GM18520 (cell line): ENCODE measurements around the gene LGALS3.

Source experiments
- ATAC-seq: cut with Tn5 transposase; IDR thresholded peaks from one replicate; pipeline ENCODE4 v1.9.1; 2021; ENCODE audit not compliant: unreplicated experiment

Gene LGALS3

DNA sequence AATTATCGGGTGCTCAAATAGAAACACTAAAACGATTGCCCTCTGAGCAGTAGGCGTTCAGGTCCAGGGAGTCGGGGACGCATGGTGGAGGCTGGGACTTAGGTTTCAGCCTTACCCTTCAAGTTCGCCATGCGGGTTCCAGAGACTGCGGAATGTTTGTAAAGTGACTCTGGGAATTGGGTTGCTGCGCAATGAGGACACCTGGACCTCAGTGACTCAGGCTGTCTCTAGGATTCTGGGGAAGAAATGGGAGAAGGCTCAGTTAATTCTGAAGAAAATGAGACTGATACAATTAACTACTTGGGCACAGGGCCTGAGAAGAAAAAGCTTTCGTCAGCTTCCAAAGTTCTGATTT, 1.1 kb downstream of the LGALS3 start:
- no peak for ATAC-seq

DNA sequence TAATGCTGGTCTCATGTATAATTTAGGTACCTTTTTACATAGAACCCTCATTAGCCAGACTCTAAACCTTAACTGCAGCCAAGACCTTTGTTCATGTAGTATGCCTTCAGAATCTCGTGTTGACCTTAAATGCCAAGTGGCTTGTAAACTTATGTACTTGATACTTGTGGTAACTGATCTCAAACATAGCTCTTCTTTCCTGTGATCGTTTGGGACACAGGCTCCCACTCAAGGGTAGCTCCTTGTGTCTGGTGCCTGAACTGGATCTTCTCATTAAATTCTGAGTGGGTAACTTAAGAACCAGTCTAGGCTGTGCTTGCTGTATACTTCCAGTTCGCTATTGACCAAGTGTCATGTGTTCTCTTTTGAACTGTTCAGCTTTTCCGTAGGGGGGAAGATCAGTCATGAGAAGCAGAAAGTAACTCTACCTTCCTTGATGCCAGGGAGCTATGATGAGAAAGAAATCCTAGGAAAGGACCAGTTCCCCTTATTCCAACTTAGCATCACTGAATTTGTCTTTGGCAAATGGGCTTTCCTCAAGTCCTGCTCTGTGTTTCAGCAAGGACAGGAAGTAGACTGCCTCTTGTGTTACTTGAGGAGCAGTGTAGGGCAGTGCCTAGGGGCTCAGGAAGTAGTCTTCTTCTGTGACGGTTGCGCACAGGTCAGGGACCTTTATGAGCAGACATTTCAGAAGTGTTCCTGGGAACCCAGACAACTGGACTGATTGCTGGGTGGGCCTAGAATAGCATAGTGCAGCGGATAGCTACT, 2.5 kb downstream of the LGALS3 start:
- ATAC-seq = no peak

DNA sequence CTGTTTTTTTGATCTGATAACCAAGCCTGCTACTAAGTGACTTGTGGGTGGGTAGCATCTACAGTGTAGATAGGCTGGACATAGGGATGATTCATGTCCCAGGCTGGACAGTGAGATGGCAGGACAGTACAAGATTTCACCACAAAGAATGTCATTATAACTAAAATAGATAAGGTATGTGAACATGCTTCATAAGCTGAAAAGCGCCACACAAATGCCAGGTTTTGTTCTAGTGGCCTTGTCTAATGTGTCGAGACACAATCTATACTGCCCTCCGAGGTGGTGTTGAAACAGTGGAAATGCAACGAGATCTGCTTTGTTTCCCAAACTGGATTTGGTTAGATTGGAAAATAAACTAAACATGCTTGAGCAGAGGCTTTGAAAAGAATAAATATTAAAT, 4.4 kb downstream of the LGALS3 start:
- ATAC-seq = no peak

DNA sequence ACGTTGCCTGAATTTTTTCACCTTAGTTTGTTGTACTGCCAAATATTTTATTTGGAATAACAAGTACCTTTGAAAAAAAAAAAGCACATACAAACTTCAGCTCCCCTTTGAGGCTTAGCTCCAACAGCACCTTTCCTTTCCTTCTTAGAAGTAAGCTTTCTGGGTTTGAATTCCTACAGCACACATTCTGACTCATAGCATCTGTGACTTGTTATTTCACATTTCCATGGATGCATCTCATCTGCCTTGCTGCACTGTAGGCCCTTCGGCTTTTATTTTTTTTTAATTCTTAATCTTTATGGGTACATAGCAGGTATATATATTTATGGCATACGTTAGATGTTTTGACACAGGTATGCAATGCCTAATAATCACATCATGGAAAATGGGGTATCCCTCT, 7.2 kb downstream of the LGALS3 start:
- ATAC-seq = no peak

DNA sequence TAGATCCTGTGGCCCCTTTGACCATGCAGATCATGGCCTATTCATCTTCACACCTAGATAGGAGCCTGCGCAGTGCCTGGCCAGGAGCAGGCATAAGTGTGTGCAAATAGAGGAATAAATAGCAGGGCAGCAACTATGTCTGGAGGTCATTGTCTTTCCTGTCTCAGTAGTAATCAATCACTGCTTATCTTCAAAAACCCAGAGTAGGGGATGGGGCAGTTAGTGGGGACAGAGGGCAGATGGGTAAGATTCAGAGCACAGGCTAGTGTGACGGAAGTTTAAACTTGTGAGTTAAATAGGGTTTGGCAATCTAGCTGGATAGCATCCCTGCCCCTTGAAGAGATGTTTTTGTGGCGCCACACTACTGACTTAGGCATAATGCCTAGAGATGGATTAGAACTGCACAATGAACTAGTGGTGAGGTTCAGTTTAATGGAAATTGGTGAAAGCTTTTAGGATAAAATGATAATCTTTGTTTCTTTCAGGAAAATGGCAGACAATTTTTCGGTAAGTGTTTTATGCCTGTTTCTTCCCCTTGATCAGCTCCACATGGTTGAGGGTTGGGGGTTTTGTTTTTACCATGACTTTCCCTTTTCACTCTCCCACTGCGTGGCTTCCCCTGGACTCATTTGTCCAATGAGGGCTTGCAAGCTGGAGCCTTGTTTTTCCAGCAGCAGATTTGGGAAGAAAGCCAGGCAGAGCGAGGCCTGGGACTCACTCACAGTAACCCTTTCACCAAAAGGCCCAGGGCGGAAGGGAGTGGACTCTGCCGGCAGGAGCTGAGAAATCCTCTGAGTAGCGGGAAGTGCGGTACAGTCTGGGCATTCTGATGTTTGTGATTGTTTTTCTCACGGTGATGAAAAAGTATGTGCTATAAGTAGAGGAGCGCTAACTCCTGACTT, 8.1 kb downstream of the LGALS3 start:
- ATAC-seq = no peak

DNA sequence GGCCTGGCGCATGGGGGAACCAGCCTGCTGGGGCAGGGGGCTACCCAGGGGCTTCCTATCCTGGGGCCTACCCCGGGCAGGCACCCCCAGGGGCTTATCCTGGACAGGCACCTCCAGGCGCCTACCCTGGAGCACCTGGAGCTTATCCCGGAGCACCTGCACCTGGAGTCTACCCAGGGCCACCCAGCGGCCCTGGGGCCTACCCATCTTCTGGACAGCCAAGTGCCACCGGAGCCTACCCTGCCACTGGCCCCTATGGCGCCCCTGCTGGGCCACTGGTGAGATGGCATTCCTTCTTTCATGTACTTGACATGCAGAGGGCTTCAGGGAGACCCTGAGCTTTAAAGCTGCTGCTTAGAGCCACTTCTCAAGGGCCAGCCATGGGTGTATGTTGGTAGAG, 9.0 kb downstream of the LGALS3 start:
- ATAC-seq = no peak

DNA sequence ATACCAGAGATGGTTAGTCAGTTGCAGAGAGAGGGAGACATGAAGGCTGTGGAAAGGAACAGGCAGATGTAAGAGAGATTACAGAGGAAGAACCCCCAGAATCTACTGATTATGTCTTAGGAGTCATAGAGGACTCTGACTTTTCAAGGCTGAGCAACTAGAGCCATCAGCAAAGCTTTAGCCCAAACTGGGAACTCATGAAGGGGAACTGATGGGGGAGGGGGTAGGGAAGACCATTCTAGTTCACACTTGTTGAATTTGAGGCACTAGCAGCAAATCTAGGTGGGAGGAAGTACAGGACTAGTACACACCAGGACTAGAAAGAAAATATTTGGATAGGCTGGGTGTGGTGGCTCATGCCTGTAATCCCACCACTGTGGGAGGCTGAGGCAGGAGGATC, 10.1 kb downstream of the LGALS3 start:
- no peak for ATAC-seq

DNA sequence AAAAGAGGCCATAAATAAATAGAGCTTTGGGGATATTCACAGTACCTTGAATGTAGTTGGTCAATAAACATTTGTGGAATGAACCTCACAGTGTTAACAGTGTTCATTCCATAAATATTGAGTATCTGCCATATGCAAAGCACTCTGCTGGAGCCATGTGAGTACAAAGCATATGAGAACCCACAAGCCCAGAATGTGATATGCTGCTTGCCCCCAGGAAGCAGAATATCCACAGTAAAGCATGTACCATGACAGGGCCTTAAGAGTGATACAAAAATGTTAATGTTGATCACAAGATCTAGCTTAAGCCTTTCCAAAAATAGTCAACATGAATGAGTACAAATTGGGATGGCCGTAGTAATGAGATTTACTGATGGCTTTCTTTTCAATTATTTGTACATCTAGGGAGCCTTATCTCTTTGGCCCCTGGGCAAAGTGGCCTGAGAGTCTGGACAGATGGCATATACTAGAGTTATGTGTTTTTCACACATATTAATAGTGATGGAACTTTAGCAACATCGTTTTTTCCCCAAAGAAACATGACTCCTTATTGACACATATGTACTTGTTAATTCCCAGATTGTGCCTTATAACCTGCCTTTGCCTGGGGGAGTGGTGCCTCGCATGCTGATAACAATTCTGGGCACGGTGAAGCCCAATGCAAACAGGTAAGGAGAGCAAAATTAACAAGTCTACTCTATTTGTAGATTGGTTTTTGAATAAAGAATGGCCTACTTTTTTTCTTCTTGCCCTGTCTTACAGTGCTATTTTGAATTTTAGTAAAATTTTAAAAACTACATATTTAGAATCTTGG, 10.9 kb downstream of the LGALS3 start:
- no peak for ATAC-seq

DNA sequence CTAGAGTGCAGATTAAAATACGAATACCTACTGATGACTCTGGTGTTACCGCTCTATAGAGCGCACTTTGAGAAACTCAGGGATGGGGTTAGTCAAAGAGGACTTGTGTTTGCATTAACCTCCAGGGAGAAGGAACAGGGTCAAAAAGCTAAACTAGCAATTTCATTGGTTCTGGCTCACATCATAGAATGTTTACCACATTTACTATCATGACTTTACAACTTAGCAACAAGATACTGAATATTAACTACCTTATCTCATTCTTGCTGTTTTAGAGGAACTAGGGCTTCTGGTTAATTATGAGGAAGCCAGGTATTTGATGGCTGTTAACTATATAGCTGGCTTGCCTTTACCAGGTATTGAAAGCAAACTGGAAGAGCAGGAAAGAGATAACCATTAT, 12.8 kb downstream of the LGALS3 start:
- ATAC-seq = no peak

DNA sequence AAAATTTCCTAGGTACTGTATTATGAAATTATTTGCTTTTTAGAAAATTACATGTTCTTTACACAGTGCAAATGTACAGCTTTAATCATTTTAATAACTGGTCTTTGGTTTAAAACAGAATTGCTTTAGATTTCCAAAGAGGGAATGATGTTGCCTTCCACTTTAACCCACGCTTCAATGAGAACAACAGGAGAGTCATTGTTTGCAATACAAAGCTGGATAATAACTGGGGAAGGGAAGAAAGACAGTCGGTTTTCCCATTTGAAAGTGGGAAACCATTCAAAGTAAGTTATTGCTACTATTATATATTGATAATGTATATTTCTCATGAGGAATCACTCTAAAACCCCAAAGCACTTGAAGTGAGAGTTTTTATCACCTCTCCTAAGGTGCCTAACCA, 13.4 kb downstream of the LGALS3 start:
- no peak for ATAC-seq

DNA sequence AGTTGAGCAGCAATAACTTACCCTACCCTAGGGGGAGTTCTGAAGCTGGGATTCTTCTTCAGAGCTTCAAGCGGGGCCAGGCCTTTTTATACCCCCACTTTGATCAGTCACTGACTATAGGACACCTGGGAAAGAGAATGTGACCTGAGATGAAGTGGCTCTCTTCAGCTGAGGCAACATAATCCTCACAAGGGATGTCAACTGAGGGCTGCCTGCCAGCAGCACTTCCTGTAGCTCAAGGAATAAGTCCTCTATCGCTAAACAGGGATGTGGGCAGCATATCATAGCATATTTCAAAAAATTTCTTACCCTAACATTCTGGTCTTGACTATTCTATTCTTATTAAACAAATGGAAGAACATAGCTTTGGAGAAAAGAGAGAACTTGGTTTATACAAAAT, 17.4 kb downstream of the LGALS3 start:
- no peak for ATAC-seq

DNA sequence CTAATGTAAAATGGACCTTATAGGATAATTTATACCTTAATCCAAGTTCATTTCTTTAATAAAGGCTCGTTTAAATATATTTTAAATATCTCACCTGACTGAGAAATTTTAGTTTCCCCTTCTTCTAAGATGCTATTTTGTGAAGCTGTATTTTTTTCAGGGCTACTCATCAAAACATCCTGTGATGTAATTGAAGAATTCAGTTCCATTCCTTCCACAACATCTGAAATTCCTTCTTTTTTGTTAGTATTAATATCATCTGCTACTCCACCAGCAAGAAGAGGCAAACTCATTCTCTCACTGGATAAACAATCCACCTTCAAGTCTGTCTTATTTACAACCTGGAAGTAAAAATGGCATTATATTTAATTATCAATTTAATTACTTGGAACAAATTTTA, 22.5 kb downstream of the LGALS3 start:
- no peak for ATAC-seq

DNA sequence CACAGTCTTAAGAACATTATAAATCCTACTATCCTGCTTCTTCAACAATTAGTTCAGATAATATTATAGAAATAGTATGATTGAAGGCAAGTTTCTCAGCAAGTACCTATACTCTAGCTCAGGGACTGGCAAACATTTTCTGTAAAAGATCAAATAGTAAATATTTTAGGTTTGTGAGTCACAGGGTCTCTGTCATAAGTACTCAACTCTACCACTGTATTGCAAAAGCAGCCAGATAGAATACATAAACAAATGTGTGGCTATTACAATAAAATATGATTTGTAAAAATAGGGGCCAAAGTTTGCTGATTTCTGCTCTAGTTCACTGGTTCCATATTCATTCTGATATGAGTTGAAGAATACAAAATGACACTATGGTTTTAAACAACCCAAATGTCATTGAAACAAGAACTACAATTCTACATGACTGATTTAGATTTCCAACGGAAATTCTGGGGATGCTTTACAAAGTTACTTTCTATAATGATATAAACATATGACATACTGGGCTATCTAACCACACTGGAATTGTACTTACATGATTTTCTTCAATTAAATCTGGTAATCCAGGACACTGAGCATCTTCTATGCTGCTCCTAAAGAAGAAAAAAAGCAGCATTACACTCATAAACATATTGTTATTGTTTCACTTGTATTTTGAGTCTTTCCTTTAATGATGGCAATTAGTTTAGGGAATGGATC, 23.2 kb downstream of the LGALS3 start:
- no peak for ATAC-seq

DNA sequence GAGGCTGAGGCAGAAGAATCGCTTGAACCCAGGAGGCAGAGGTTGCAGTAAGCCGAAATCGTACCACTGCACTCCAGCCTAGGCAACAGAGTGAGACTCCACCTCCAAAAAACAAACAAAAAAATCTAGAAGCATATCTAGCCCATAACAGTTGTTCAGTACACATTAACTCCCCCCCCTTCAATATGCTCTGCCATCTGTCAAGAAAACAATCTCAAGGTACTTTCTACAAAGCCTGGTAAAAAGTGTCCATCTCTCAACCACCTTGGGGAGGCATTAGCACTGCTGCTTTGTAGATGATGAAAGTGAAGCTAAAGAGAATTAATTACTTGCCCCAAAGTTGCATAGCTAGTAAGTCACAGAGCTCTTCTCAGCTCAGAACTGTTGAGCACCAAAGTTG, 24.9 kb downstream of the LGALS3 start:
- no peak for ATAC-seq

DNA sequence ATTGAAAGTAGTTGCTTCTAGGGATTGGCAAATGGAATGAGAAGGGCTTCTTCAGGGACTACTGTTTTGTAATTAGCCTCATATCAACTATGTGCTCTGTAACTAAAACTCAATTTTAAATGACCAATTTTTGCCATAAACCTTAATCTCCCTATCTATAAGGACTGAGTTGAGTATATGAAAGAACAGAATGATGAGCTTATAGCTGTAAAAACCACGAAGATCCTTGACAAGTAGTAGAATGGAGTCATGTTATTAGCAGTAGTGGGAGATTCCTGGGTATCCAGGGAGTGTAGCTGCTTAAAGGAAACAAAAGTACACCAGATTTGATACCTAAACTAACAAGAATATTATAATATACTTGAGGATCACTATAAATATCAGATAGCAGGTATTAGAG, 28.0 kb downstream of the LGALS3 start:
- no peak for ATAC-seq

DNA sequence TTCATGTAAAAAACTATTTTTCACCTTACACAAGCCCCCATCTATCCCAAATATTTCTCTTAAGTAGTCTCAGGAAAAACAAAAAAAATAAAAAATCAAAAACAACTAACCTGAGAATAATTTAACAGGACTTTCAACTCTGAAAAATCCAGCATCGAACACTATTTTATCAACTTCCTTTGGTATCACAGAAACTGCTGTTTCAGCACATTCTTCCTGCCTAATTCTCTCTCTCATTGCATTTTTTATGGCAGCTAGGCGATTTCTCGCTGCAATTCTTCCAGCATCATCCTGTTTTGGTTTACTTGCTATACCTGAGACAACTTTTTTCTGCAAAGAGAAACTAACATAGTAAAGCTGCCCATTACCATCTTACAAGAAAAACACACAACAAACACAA, 29.4 kb downstream of the LGALS3 start:
- no peak for ATAC-seq

DNA sequence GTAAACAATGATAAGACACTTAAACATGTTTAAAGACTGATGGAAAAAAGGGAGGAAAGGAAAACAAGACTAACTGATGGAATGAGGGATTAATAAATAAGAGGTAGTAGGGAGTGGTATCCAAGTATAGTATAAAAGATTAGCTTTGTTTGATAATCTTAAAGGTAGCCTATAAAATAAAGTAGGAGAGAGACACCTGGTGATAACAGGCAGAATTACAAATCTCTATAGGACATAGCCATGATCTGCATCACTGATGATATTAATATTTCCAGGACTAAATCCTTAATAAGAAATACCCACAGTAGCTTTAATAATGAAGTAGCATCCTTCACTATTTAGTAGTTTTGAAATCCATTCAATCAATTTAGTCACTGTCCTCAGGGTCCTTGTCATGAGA, 31.9 kb downstream of the LGALS3 start:
- ATAC-seq = no peak

DNA sequence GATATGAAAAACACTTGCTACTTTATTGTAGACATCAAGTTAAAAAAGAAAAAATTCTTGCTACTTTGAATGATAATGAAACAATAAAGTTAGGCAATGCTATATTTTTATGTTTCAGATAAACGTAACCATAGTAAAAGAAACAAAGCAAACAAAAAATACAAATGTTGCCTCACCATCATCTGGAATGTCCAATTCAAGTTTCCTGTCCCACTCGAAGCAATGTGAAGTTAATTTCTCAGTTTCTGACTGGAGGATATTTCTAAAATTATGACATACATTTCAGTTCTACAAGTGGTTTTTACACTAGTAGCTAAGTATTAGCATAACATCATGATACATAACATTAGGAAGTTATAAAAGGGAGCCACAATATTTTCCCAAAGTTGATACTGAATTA, 41.5 kb downstream of the LGALS3 start:
- no peak for ATAC-seq

DNA sequence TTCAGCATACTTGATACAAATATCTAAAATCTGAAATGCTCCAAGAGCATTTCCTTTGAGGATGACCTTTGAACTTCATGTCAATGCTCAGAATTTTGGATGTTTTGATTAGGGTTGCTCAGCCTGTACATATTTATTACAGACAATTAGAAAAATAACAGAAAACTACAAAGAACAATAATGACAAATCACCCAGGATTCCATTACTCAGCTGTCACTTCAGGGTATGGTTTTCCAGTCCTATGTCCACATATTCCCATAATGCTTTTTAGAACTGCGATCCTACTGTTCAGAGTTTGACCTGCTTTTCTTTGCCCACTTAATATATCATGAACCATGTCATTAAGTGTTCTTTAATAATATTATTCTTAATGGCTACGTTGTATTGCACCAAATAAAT, 51.0 kb downstream of the LGALS3 start:
- no peak for ATAC-seq

DNA sequence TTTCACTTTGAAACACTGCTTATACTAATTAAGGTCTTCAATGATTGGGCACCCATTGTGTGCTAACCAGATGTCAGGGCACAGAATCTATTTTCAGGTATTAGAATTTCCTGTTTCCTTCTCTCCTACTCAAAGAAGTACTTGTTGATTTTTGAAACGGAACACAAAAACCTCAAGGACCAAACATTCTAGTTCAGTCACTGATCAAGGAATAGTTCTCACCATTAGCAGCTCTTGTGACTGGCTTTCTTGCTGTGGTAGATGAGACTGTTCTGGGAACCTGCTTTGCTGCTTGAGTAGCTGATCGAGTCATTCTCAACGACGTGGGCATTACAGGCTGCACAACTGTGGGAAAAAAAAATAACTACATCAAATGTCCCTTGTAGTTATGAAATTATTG, 51.4 kb downstream of the LGALS3 start:
- peak; percentile 78 for ATAC-seq

DNA sequence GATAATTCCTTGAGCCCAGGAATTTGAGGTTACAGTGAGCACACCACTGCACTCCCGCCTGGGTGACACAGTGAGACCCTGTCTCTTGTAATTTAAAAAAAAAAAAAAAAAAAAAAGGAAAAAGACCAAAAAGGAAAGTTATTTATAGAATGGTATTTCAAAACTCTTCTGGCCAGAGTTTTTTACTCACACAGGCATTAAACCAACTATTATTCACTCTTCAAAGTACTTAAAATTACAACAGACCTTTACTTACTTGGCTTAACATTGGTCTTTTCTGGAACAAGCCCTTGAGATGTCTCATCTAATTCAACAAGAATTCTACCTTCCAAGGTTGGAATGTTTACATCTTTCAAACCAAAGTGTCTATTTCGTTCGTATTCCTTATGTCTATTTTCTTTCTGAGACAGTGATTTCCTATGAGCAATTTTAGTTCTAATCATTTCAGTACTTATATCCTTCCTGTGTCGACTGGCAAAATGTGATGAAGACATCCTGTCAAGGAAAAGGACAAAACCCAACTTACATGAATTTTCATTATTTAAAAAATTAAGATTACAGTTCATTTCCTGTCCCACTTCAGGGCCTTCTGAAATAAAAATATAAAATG, 59.7 kb downstream of the LGALS3 start:
- no peak for ATAC-seq
